GM12878 (cell line): ENCODE measurements around the gene RALB. TPM values are rescaled to one million over a fixed set of nuclear protein-coding genes. Genes with fewer than 3 reads are reported as not detected.

Experiments used
- ATAC-seq: fragments of 200-7000 bp; cut with Tn5 transposase; 3 replicates; pipeline ENCODE4 v1.9.1; 2020; ENCODE audit warnings: mild to moderate bottlenecking, moderate library complexity
- BruUV-seq: library from RNA; stranded (reverse); fragments of 400-500 nt; replicated peaks from 2 replicates; lab custom pipeline; 2021; lab: Mats Ljungman, UMichigan
- CTCF ChIA-PET: fragments of 300-600 bp; sonication (Branson Sonifier 250); formaldehyde crosslinking; extraction: SDS; loops from one replicate; lab custom pipeline; 2021; ENCODE audit warnings: inconsistent platforms; lab: Yijun Ruan, JAX
- POLR2A ChIA-PET: fragments of 350-600 bp; formaldehyde crosslinking; extraction: SDS; loops from one replicate; lab custom pipeline; 2021; ENCODE audit warnings: inconsistent platforms; lab: Charles Lee
- RAD21 ChIA-PET: fragments of 300-600 bp; sonication (Branson Sonifier 250); formaldehyde crosslinking; loops from one replicate; lab custom pipeline; 2023; ENCODE audit warnings: antibody characterized with exemption; ENCODE audit not compliant: unreplicated experiment; lab: Charles Lee
- SMC1A ChIA-PET: fragments of 300-600 bp; sonication (Branson Sonifier 250); formaldehyde crosslinking; loops from one replicate; lab custom pipeline; 2023; ENCODE audit not compliant: unreplicated experiment, uncharacterized antibody; lab: Charles Lee
- DNase-seq: peaks from one replicate; pipeline ENCODE4 v3.0.0-alpha.2; 2011; ENCODE audit warnings: low read depth, low spot score
- FAIRE-seq: peaks from 3 replicates; lab custom pipeline; 2011; peaks lifted over from hg19 to GRCh38; lab: Jason Lieb, UNC
- H2AFZ ChIP-seq: 2 replicates; pipeline ENCODE4 v1.6.0; 2011; ENCODE audit warnings: low read depth, low read length, control low read depth; ENCODE audit not compliant: control insufficient read depth
- H3K27ac ChIP-seq: 2 replicates; pipeline ENCODE4 v1.5.1; 2011; ENCODE audit warnings: control low read depth; ENCODE audit not compliant: control insufficient read depth, insufficient read depth
- H3K27me3 ChIP-seq, 2 experiments: replicated peaks in 1 of 2; 2 replicates each; pipeline versions ENCODE4 v1.6.0 to v1.6.1; 2011; ENCODE audit warnings: low read length in 1 of 2; ENCODE audit not compliant: control insufficient read depth in 2 of 2, insufficient read depth in 2 of 2
- H3K36me3 ChIP-seq, 2 experiments: 2 replicates each; pipeline ENCODE4 v1.5.1; 2011; ENCODE audit warnings: low read length in 1 of 2; ENCODE audit not compliant: control insufficient read depth in 2 of 2, insufficient read depth in 2 of 2
- H3K4me1 ChIP-seq: 2 replicates; pipeline ENCODE4 v1.6.1; 2011; ENCODE audit warnings: mild to moderate bottlenecking, low read length, moderate library complexity, mixed read lengths; ENCODE audit not compliant: control insufficient read depth, insufficient read depth
- H3K4me2 ChIP-seq: 2 replicates; pipeline ENCODE4 v1.6.0; 2011; ENCODE audit warnings: control low read depth; ENCODE audit not compliant: control insufficient read depth, insufficient read depth
- H3K4me3 ChIP-seq: fragments of 200-600 bp; sonication (generic); 2 replicates; pipeline ENCODE4 v1.5.1; 2016
- H3K79me2 ChIP-seq: 2 replicates; pipeline ENCODE4 v1.6.0; 2011; ENCODE audit warnings: low read length; ENCODE audit not compliant: control insufficient read depth, insufficient read depth
- H3K9ac ChIP-seq: 2 replicates; pipeline ENCODE4 v1.8.0; 2011; ENCODE audit warnings: low read length, control low read depth, mixed read lengths; ENCODE audit not compliant: control insufficient read depth, insufficient read depth
- H3K9me3 ChIP-seq: replicated peaks from 3 replicates; pipeline ENCODE4 v1.5.1; 2011; ENCODE audit warnings: mild to moderate bottlenecking, low read length; ENCODE audit not compliant: control insufficient read depth, insufficient read depth
- H4K20me1 ChIP-seq: 2 replicates; pipeline ENCODE4 v1.6.0; 2011; ENCODE audit not compliant: control insufficient read depth, insufficient read depth
- BMI1 ChIP-seq: fragments of 450-650 bp; IDR thresholded peaks from 2 replicates; pipeline ENCODE4 v1.6.1; 2016; ENCODE audit warnings: mild to moderate bottlenecking, moderate library complexity, borderline replicate concordance
- CHD1 ChIP-seq: IDR thresholded peaks from 2 replicates; pipeline ENCODE4 v1.6.1; 2012; ENCODE audit warnings: low read depth, low read length, improper control_type of control experiment
- EZH2 ChIP-seq: IDR thresholded peaks from 2 replicates; pipeline ENCODE4 v1.6.1; 2012; ENCODE audit warnings: low read depth, mild to moderate bottlenecking, control low read depth, inconsistent platforms, low read length, borderline replicate concordance; ENCODE audit not compliant: control insufficient read depth
- HCFC1 ChIP-seq: fragments of 150-350 bp; IDR thresholded peaks from 2 replicates; pipeline ENCODE4 v1.6.1; 2014; ENCODE audit warnings: low read length
- MXI1 ChIP-seq: fragments of 150-350 bp; IDR thresholded peaks from 2 replicates; pipeline ENCODE4 v1.6.1; 2011; ENCODE audit warnings: low read depth, mild to moderate bottlenecking, inconsistent platforms, low read length, improper control_type of control experiment
- NBN ChIP-seq: fragments of 450-650 bp; IDR thresholded peaks from 2 replicates; pipeline ENCODE4 v1.6.1; 2016
- SIN3A ChIP-seq: IDR thresholded peaks from 2 replicates; pipeline ENCODE4 v1.6.1; 2012; ENCODE audit warnings: low read depth, low read length, improper control_type of control experiment
- WGBS: methylation state at CpG from one replicate; pipeline ENCODE4 v1.1.6; 2016; ENCODE audit warnings: low lambda C conversion rate; ENCODE audit not compliant: insufficient replicate concordance, insufficient coverage; ENCODE audit errors: missing lambda C conversion rate; 5-methylcytosine and 5-hydroxymethylcytosine counted together
- in situ Hi-C: fragments of 300-500 bp; cut with MboI; formaldehyde crosslinking; loops from 9 replicates; pipeline ENCODE4 v1.14.3; 2018; ENCODE audit warnings: mixed read lengths
- intact Hi-C: fragments of 100-400 bp; cut with micrococcal nuclease; formaldehyde crosslinking; loops from one replicate; pipeline ENCODE4 v1.14.2; 2022; ENCODE audit not compliant: unreplicated experiment
- polyA plus RNA-seq, 11 experiments: library from polyadenylated mRNA; depleted of rRNA in 4 of 11; unstranded in 6 of 11; stranded (reverse) in 5 of 11; fragments of >200 nt; fragmentation: Nextera tagmentation in 4 of 11; fragmentation: Illumina TruSeq in 1 of 11; extraction: Ambion mirVana in 4 of 11; extraction: Trizol in 1 of 11; gene quantifications; 1 replicate in 1 of 11; 2 replicates in 10 of 11; pipeline versions ENCODE4 v1.2.1 to v1.2.3, GENCODE V29; 2011 to 2016; ENCODE audit warnings: inconsistent platforms in 2 of 11, missing spikeins in 2 of 11, low read depth in 1 of 11
- total RNA-seq, 4 experiments: library from RNA; depleted of rRNA in 3 of 4; stranded (reverse); fragments of >200 nt in 3 of 4; fragmentation: Illumina TruSeq in 1 of 4; extraction: Trizol in 1 of 4; gene quantifications; 2 replicates each; pipeline versions ENCODE4 v1.2.1 to v1.2.3, GENCODE V29; 2013 to 2021
- TF ChIP-seq, protein P1 (sequence below): fragments of 150-350 bp; IDR thresholded peaks from 2 replicates; pipeline ENCODE4 v1.6.1; 2016; ENCODE audit warnings: low read depth, low read length
- TF ChIP-seq, protein P2 (sequence below): IDR thresholded peaks from 2 replicates; pipeline ENCODE4 v1.6.1; 2011; ENCODE audit warnings: mild to moderate bottlenecking, low read depth, low read length, moderate library complexity; ENCODE audit not compliant: insufficient replicate concordance
- TF ChIP-seq, protein P3 (sequence below): fragments of 450-650 bp; IDR thresholded peaks from 2 replicates; pipeline ENCODE4 v1.6.1; 2017; ENCODE audit warnings: mild to moderate bottlenecking
- TF ChIP-seq, protein P4 (sequence below): IDR thresholded peaks from 2 replicates; pipeline ENCODE4 v1.6.1; 2012; ENCODE audit warnings: low read depth, low read length, improper control_type of control experiment

RALB gene
- total and polyA plus RNA-seq, 10 of the 15 experiments (the other 5 are each of a cell fraction or from before 2014, with no cell fraction given) = 8.3 to 54.0 (median 24.2) TPM

DNA sequence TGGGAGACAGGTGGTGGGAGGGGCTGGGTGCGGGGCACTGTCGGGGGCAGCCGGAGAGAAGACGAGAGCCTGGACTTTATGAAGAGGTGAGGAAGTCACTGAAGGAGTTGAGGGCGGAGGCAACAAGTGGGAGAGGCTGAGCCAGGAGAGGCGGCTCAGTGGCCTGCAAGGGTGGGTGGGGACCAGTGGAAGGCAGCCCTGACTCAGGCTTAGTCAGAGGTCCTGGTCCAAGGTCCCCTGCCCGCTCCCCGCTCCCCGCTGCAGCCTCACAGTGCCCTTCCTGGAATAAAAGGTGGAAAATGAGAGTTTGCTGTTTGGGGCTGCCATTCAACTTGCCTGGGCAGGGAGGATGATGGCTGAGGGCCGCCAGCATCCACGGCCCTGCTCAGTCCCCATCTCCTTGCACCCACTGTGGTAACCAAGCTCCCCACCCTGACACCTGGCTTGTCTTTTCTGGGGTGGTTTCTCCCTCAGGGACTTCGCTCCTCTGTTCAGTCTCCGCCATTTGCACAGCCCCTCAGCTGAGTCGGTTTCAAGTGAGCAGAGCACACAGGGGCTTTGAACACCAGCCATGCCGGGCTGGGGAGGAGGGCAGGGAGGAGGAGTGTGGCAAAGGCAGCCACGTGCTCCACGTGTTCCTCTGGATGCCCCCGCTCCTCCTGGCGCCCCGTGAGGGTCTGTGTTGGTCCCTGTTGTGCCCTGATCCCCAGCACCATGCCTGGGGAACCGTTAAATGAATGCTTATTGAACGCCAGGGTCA is 13.7 kb upstream of the RALB start (continued):
- TF ChIP-seq, protein P1, sequence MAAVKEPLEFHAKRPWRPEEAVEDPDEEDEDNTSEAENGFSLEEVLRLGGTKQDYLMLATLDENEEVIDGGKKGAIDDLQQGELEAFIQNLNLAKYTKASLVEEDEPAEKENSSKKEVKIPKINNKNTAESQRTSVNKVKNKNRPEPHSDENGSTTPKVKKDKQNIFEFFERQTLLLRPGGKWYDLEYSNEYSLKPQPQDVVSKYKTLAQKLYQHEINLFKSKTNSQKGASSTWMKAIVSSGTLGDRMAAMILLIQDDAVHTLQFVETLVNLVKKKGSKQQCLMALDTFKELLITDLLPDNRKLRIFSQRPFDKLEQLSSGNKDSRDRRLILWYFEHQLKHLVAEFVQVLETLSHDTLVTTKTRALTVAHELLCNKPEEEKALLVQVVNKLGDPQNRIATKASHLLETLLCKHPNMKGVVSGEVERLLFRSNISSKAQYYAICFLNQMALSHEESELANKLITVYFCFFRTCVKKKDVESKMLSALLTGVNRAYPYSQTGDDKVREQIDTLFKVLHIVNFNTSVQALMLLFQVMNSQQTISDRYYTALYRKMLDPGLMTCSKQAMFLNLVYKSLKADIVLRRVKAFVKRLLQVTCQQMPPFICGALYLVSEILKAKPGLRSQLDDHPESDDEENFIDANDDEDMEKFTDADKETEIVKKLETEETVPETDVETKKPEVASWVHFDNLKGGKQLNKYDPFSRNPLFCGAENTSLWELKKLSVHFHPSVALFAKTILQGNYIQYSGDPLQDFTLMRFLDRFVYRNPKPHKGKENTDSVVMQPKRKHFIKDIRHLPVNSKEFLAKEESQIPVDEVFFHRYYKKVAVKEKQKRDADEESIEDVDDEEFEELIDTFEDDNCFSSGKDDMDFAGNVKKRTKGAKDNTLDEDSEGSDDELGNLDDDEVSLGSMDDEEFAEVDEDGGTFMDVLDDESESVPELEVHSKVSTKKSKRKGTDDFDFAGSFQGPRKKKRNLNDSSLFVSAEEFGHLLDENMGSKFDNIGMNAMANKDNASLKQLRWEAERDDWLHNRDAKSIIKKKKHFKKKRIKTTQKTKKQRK = no peak
- TF ChIP-seq EZH2 = no peak

DNA sequence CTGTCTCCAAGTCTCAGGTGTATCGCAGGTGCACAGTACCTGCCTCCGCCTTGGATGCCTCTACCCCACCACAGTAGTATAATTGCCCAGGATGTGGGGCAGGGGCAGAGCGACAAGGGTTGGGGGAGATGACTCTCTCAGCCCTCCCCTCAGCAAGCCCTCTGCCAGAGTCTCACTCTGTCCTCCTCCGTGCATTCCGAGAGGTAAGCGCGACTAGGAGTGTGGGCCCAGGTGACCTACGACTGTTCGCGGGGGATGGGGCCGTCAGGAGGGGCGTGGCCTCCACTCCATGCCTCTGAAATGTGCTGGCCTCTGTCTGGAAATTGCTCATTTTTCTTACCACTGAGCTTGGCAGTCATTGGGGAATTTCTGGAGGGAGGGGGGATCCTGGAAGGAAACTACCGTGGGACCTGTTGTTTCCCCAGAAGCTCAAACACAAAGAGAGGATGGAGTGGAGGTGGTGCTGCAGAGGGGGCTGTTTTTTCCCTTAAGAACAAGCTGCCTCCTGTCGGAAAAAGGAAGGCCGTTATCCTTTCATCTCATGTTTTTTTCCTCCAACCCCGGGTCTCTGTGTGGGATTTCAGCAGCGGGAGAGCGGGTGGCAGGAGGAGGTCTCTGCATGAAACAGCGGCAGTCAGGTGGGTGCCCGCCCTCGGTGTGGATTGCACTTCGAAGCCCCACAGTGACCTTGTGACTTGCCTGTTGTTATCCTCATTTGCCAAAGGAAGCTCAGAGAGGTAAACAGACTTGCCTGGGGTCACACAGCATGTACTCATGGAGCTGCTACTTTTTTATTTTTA is 13.0 kb upstream of the RALB start:
- POLR2A ChIA-PET = interaction anchor here (0.6 to 1.8 kb wide), 4 partner anchors 12 to 309 kb away, joined by 3 to 8 read pairs (median 5); partner anchors contain the start of gene RALB
- intact Hi-C loops = no loop called here
- H3K9me3 ChIP-seq = peaks cover 9% of the 10 kb centered on the region; the same call in 2 of the 3 replicates
- H3K4me1 ChIP-seq = no peaks in the 10 kb centered on the region; the same call in 1 of the 2 replicates
- H3K27me3 ChIP-seq = no peaks in the 10 kb centered on the region
- H4K20me1 ChIP-seq = no peaks in the 10 kb centered on the region
- CTCF ChIA-PET = interaction anchor here (1.0 to 1.6 kb wide), 2 partner anchors 9 to 74 kb away, joined by 4 to 6 read pairs; no protein-coding TSS in a partner anchor
- no peak overlapping the region for H3K4me2 ChIP-seq
- BruUV-seq = no TSS peak
- FAIRE-seq (no peak), ATAC-seq (no peak; the same call in 2 of the 3 replicates), DNase-seq (no peak)
- RAD21 ChIA-PET = interaction anchor here (1.8 kb wide), 1 partner anchor 73 kb away, joined by 7 read pairs; no protein-coding TSS in a partner anchor
- no peak overlapping the region for H3K27ac ChIP-seq
- no peak overlapping the region for H3K9ac ChIP-seq
- no peak overlapping the region for H2AFZ ChIP-seq
- 54% methylated on average over 22 of the region's 22 CpGs for WGBS
- H3K4me3 ChIP-seq = no peak overlapping the region
- H3K79me2 ChIP-seq = no peaks in the 10 kb centered on the region
- H3K36me3 ChIP-seq = no peaks in the 10 kb centered on the region
- SMC1A ChIA-PET = interaction anchor here (1.1 to 1.5 kb wide), 2 partner anchors 12 to 72 kb away, joined by 3 to 11 read pairs; partner anchors contain the start of gene RALB
- in situ Hi-C loops = no loop called here
- TF ChIP-seq NBN (no peak), CHD1 (no peak), BMI1 (no peak), HCFC1 (no peak), MXI1 (no peak), SIN3A (no peak)
- TF ChIP-seq, protein P2, sequence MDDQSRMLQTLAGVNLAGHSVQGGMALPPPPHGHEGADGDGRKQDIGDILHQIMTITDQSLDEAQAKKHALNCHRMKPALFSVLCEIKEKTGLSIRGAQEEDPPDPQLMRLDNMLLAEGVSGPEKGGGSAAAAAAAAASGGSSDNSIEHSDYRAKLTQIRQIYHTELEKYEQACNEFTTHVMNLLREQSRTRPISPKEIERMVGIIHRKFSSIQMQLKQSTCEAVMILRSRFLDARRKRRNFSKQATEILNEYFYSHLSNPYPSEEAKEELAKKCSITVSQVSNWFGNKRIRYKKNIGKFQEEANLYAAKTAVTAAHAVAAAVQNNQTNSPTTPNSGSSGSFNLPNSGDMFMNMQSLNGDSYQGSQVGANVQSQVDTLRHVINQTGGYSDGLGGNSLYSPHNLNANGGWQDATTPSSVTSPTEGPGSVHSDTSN = no peak
- TF ChIP-seq, protein P3, sequence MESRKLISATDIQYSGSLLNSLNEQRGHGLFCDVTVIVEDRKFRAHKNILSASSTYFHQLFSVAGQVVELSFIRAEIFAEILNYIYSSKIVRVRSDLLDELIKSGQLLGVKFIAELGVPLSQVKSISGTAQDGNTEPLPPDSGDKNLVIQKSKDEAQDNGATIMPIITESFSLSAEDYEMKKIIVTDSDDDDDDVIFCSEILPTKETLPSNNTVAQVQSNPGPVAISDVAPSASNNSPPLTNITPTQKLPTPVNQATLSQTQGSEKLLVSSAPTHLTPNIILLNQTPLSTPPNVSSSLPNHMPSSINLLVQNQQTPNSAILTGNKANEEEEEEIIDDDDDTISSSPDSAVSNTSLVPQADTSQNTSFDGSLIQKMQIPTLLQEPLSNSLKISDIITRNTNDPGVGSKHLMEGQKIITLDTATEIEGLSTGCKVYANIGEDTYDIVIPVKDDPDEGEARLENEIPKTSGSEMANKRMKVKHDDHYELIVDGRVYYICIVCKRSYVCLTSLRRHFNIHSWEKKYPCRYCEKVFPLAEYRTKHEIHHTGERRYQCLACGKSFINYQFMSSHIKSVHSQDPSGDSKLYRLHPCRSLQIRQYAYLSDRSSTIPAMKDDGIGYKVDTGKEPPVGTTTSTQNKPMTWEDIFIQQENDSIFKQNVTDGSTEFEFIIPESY = no peak
- TF ChIP-seq, protein P4, sequence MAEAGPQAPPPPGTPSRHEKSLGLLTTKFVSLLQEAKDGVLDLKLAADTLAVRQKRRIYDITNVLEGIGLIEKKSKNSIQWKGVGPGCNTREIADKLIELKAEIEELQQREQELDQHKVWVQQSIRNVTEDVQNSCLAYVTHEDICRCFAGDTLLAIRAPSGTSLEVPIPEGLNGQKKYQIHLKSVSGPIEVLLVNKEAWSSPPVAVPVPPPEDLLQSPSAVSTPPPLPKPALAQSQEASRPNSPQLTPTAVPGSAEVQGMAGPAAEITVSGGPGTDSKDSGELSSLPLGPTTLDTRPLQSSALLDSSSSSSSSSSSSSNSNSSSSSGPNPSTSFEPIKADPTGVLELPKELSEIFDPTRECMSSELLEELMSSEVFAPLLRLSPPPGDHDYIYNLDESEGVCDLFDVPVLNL = no peak
